ENCODE measurements around the gene FADD. TPM values are rescaled to one million over a fixed set of nuclear protein-coding genes. Genes with fewer than 3 reads are reported as not detected.

FADD gene
- total RNA-seq, 1 donor from 2014 or later = 25.8 TPM

GRCh38 chr11:70233511-70233934 is 30.4 kb downstream of the FADD start:
- DNase-seq (ENCODE audit: low spot score) = no peak

GRCh38 chr11:70233962-70234361 is 30.9 kb downstream of the FADD start:
- DNase-seq (ENCODE audit: low spot score) = no peak

GRCh38 chr11:70240337-70240736 is 37.2 kb downstream of the FADD start:
- no peak for DNase-seq (ENCODE audit: low spot score)

- DNase-seq (ENCODE audit: low spot score) = no peak
Measured at GRCh38 chr11:70241709-70242108, 38.6 kb downstream of the FADD start.

GRCh38 chr11:70242885-70243284 is 39.8 kb downstream of the FADD start:
- no peak for DNase-seq (ENCODE audit: low spot score)

GRCh38 chr11:70243912-70244652 is 41.0 kb downstream of the FADD start:
- no peak for DNase-seq (ENCODE audit: low spot score)

GRCh38 chr11:70244698-70245097 is 41.6 kb downstream of the FADD start:
- DNase-seq (ENCODE audit: low spot score) = no peak

- no peak for DNase-seq (ENCODE audit: low spot score)
Measured at GRCh38 chr11:70246196-70246595, 43.1 kb downstream of the FADD start.

- no peak for DNase-seq (ENCODE audit: low spot score)
Measured at GRCh38 chr11:70247042-70247709, 44.1 kb downstream of the FADD start.

- no peak for DNase-seq (ENCODE audit: low spot score)
Measured at GRCh38 chr11:70247710-70248072, 44.6 kb downstream of the FADD start.

GRCh38 chr11:70250876-70251658 is 48.0 kb downstream of the FADD start:
- no peak for DNase-seq (ENCODE audit: low spot score)

- DNase-seq (ENCODE audit: low spot score) = no peak
Measured at GRCh38 chr11:70251659-70252321, 48.7 kb downstream of the FADD start.

GRCh38 chr11:70252844-70253243 is 49.7 kb downstream of the FADD start:
- no peak for DNase-seq (ENCODE audit: low spot score)

GRCh38 chr11:70255477-70256116 is 52.5 kb downstream of the FADD start:
- no peak for DNase-seq (ENCODE audit: low spot score)

Other genes with a start within 250 kb of the FADD start
- 75.5 TPM for gene ANO1, start 125.0 kb upstream of the FADD start, total RNA-seq
- 65.2 TPM for gene PPFIA1, start 67.4 kb downstream of the FADD start, total RNA-seq
- 371 TPM for gene CTTN, start 195.2 kb downstream of the FADD start, total RNA-seq